Epithelial cell of prostate (primary cell): ENCODE results near the gene S100A10.

ENCODE experiments used
- DNase-seq: peaks from one replicate; pipeline ENCODE4 v3.0.0-alpha.2; 2011; ENCODE audit warnings: low read depth, low spot score
- H3K27ac ChIP-seq: fragments of 450-650 bp; 2 replicates; pipeline ENCODE4 v1.5.1; 2017; ENCODE audit warnings: mild to moderate bottlenecking

Gene S100A10

GRCh38 chr1:151943591-151943990, 50.1 kb downstream of the S100A10 start:
- no peak overlapping the region for H3K27ac ChIP-seq
- no peak for DNase-seq

GRCh38 chr1:151942882-151943281, 50.8 kb downstream of the S100A10 start:
- no peak overlapping the region for H3K27ac ChIP-seq
- no peak for DNase-seq

DNA sequence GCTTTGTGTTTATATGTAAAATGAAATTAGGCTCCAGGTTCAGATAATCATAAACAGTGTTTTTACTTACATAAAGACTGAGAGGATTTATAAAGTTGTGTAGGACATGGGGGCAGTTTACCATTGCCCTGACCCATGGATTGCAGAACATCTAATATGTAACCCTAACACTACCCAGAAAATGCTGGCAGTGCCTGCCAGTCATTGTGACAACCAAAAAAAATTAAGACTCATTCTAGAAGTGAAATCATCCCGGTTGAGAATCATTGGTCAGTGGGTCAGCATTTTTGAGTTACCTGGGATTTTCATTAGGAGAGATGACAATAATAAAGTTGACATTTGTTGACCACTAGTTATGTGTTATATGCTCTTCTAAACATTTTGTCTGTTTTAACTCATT, 53.1 kb downstream of the S100A10 start:
- DNase-seq: no peak
- peak overlapping the region; percentile 33 for H3K27ac ChIP-seq

GRCh38 chr1:151939779-151940178, 53.9 kb downstream of the S100A10 start:
- H3K27ac ChIP-seq: no peak overlapping the region
- DNase-seq: no peak

- no peak for DNase-seq
- H3K27ac ChIP-seq: no peak overlapping the region
Measured at GRCh38 chr1:151939141-151939540, 54.5 kb downstream of the S100A10 start.

DNA sequence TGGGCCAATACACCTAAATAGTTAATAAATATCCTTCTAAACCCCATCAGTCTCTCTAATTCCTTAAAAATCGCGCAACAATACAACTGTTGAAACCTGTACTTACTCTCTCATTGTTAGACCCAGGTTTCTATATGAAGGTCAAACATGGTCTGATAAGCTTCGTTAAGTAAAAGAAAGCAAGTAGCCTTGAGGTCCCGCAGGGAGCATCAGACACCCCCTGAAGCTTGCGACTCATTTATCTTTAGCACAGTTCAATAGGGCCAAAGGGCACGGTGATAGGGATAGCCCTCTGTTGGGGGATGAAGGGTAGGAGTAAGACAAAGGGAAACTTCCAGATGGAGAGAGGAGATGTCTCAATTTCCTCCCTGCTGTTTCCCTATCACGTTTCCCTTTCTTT, 57.0 kb downstream of the S100A10 start:
- no peak overlapping the region for H3K27ac ChIP-seq
- no peak for DNase-seq

DNA sequence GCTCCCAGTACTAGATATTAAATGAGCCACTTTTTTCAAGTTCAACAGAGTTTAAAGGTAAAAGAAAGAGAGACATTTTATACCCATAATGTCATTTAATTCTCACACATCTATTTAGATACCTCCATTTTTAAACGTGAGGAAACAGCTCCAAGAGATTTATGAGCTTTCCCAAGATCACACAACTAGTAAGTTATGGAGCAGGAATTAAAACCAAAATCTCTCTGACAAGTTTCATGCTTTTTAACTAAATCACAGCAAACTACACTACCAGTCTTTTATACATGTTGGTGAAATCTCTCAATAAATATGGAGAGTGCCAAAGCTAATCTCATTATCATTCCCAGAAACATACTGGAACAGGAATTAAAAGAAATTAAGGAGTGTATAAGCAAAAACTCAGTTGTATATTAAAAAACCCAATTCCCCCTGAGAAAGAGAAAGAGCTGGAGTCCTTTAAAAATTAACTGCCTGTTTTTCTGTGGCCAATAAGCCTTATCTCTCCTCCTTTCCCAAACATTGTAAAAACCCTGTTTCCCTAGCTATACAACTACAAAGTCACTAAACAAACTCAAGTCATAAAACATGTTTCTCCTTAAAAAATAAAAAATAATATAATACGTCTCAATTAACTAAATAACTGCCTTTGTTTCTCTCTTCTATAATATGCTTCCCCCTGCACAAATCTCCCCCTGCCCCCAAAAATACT, 57.6 kb downstream of the S100A10 start:
- no peak overlapping the region for H3K27ac ChIP-seq
- no peak for DNase-seq

DNA sequence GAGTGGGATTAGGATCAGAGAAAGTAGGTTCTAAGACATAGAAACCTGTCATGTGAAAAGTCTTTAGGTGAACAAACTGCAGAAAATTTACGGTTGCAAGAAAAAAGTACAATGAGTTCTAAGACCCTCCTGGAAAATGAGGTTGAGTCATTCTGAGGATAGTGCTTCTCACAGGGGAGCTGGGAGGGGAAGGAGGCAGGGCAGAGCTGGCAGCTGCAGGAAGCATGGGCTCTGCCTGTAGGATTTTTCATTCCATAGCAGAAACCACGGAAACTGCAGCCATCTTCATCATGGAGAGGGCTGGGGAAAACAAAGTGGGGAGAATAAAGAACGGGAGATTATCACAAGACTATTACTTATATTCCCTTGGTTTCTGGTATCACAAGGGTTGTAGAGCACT, 58.5 kb downstream of the S100A10 start:
- H3K27ac ChIP-seq: no peak overlapping the region
- no peak for DNase-seq

GRCh38 chr1:151934048-151934493, 59.6 kb downstream of the S100A10 start:
- DNase-seq: no peak
- H3K27ac ChIP-seq: no peak overlapping the region
